Measurements from ENCODE around the gene DNAH14.
"Not testable (repeated sequence)": the region's sequence is repeated elsewhere in the genome, so short reads cannot be mapped to it uniquely, and the experiment has no call there.

The DNAH14 gene

DNA sequence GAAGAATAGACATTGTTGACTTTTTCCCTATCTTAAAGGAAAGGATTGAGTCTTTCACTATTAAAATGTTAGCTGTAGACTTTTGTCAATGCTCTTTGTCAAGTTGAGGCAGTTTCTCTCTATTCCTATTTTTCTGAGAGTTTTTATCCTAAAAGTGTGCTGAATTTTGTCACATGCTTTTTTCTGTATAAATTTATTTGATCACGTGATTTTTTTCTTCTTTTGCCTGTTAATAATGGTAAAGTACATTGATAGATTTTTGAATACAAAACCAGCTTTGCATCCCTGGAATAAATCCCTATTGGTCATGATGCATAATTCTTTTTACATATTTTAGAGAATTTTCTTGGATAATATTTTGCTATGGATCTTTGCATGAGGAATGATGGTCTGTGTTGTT lies 60.1 kb downstream of the DNAH14 start:
- no peak for DNase-seq (ENCODE audit: extremely low read depth in 1 of 2, low read depth in 1 of 2)

DNA sequence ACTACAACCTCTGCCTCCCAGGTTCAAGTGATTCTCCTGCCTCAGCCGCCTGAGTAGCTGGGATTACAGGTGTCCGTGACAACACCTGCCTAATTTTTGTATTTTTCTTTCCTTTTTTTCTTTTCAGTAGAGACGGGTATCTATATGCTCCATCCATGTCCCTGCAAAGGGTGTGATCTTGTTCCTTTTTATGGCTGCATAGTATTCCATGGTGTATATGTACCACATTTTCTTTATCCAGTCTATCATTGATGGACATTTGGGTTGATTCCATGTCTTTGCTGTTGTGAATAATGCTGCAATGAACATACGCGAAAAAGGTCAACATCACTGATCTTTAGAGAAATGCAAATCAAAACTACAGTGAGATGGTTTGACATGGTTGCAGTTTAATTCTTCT lies 62.1 kb downstream of the DNAH14 start:
- not testable (repeated sequence) for DNase-seq (ENCODE audit: extremely low read depth in 1 of 2, low read depth in 1 of 2)

- no peak for DNase-seq (ENCODE audit: extremely low read depth in 1 of 2, low read depth in 1 of 2)
Measured at GRCh38 chr1:224995602-224996001, 66.1 kb downstream of the DNAH14 start.

DNA sequence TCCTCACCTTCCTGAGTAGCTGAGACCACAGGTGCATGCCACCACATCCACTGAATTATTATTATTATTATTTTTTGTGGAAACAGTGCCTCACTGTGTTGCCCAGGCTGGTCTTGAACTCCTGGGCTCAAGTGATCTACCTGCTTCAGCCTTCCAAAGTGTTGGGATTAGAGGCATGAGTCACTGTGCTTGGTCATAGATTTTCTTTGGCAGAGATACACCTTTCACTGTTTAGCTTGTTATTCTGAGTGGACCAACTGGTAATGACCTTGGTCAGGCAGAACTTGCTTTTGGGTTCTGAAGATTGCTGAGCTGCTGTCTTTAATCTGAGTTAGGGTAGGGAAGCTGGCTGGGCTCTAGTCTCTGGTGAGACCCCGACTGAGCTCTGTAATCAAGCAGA lies 66.8 kb downstream of the DNAH14 start:
- DNase-seq (ENCODE audit: extremely low read depth in 1 of 2, low read depth in 1 of 2), result no peak

- no peak for DNase-seq (ENCODE audit: extremely low read depth in 1 of 2, low read depth in 1 of 2)
Measured at GRCh38 chr1:224998185-224998584, 68.7 kb downstream of the DNAH14 start.

- no peak for DNase-seq (ENCODE audit: extremely low read depth in 1 of 2, low read depth in 1 of 2)
Measured at GRCh38 chr1:225004396-225004795, 74.9 kb downstream of the DNAH14 start.

DNA sequence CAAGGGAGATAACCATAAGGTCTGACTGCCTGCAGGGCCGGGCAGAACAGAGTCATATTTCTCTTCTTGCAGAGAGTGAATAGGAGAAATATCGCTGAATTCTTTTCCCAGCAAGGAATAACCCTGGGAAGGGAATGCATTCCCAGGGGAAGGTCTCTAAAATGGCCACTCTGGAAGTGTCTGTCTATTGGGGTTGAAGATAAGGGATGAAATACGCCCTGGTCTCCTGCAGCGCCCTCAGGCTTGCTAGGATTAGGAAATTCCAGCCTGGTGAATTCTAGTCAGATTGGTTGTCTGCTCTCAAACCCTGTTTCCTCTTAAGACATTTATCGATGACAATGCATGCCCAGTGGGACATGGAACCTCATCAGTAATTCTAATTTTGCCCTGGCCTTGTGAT lies 76.9 kb downstream of the DNAH14 start:
- not testable (repeated sequence) for DNase-seq (ENCODE audit: extremely low read depth in 1 of 2, low read depth in 1 of 2)

- DNase-seq (ENCODE audit: extremely low read depth in 1 of 2, low read depth in 1 of 2), result not testable (repeated sequence)
Measured at GRCh38 chr1:225008050-225008449, 78.6 kb downstream of the DNAH14 start.

GRCh38 chr1:225021037-225021436 lies 91.6 kb downstream of the DNAH14 start:
- DNase-seq (ENCODE audit: extremely low read depth in 1 of 2, low read depth in 1 of 2), result no peak

DNA sequence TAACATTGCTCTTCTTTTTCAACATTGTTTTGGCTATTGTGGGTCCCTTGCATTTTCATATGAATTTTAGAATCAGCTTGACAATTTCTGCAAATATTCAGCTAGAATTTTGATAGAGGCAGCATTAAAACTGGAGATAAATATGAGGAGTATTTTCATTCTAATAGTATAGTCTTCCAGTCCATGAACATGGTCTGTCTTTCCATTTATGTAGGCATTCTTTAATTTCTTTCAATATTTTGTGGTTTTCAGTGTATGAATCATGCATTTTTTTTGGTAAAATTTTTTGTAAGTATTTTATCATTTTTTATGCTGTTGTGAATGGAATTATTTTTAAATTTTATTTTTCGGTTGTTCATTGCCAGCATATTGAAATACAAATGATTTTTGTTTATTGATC lies 97.2 kb downstream of the DNAH14 start:
- no peak for DNase-seq (ENCODE audit: extremely low read depth in 1 of 2, low read depth in 1 of 2)

DNA sequence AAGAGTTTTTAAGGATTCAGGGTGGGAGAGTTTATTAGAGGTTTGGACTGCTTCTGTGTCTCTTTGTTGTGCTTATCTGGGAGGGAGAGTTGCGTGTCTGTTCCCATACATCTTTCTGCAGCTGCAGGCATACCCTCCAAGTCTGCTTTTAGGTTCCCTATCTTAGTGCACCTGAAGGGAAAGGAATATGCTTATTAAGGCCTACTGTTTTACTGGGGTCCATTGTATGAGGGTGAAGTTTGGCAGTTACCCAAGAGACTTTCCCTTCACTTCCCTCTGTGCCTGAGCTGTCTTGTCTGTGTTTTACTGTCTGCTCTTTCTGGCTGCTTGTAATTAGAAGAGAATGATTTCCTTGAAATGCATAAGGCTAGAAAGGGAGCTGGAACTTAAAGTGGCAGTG lies 107.0 kb downstream of the DNAH14 start:
- not testable (repeated sequence) for DNase-seq (ENCODE audit: extremely low read depth in 1 of 2, low read depth in 1 of 2)

DNA sequence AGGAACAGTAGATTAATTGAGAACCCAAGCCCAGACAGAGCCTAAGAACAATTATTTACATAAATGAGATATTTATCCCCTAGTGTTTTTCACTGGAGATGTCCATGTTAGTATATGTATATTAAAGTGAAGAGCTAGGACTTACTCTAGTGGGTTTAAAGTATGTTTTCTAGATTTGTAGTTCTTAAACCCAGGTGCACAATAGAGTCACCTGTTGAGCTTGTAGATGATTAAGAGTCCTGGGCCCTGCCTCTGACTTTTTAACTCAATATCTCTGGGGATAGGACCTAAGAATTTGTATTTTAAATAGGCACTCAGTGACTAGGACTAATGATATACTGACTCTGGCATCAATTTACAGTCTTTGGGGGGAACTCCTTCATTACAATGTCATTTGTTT lies 112.8 kb downstream of the DNAH14 start:
- DNase-seq (ENCODE audit: extremely low read depth in 1 of 2, low read depth in 1 of 2), result no peak

GRCh38 chr1:225044258-225044657 lies 114.8 kb downstream of the DNAH14 start:
- DNase-seq (ENCODE audit: extremely low read depth in 1 of 2, low read depth in 1 of 2), result no peak

- no peak for DNase-seq (ENCODE audit: extremely low read depth in 1 of 2, low read depth in 1 of 2)
Measured at GRCh38 chr1:225049594-225049993, 120.1 kb downstream of the DNAH14 start.

- no peak for DNase-seq (ENCODE audit: extremely low read depth in 1 of 2, low read depth in 1 of 2)
Measured at GRCh38 chr1:225063722-225064121, 134.2 kb downstream of the DNAH14 start.

DNA sequence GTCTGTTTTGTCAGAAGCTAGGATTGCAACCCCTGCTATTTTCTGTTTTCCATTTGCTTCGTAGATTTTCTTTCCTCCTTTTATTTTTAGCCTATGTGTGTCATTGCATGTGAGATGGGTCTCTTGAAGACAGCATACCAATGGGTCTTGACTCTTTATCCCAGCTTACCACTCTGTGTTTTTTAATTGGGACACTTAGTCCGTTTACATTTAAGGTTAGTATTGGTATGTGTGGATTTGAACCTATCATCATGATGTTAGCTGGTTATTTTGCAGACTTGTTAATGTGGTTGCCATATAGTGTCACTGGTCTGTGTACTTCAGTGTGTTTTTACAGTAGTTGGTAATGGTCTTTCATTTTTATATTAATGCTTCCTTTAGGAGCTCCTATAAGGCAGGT lies 141.5 kb downstream of the DNAH14 start:
- no peak for DNase-seq (ENCODE audit: extremely low read depth in 1 of 2, low read depth in 1 of 2)

DNA sequence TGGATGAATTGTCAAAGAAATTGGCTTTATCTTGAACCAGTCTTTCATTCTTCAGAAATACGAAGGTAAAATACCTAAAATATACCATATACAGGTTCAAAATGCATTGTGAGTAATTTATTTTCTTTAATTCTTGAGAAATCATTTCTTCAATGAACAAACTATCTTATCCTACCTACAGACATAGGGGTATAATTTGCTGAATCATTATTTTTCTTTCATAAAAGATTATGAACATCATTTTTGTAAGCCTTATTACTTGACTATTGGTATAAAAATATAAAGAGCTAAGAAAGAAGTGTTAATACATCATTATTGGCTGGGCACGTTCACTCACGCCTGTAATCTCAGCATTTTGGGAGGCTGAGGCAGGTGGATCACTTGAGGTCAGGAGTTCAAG lies 167.7 kb downstream of the DNAH14 start:
- DNase-seq (ENCODE audit: extremely low read depth in 1 of 2, low read depth in 1 of 2), result no peak

GRCh38 chr1:225111000-225111399 lies 181.5 kb downstream of the DNAH14 start:
- no peak for DNase-seq (ENCODE audit: extremely low read depth in 1 of 2, low read depth in 1 of 2)

- no peak for DNase-seq (ENCODE audit: extremely low read depth in 1 of 2, low read depth in 1 of 2)
Measured at GRCh38 chr1:225113265-225113664, 183.8 kb downstream of the DNAH14 start.

DNA sequence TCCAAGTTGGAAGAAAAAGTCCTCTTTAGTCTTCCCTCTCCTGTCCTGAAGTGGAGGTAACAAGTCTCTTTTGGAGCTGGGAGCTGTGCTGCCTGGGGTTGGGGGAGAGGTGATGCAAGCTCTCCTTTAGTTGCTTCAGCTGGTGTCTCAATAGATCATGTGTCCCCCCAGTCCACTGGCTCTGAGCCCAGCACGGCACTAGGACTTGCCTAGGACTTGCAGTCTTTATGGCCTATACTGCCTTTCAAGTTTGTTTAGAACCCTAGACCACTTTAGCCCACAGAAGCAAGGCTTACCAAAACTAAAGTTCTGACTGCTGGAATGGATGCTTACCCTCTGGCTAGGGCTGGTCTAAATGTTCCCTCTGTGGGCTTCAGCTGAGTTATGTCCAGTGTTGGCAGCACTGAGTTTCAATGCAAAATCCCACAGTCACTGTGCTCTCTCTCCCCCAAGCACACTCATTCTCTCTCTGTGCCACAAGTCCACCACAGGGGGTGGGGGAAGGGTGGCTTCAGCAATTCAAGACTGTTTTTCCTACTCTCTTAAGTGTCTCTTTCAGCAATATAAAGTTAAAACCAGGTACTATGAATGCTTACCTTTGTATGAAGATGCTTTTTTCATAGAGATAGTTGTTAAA lies 185.0 kb downstream of the DNAH14 start:
- no peak for DNase-seq (ENCODE audit: extremely low read depth in 1 of 2, low read depth in 1 of 2)

- DNase-seq (ENCODE audit: extremely low read depth in 1 of 2, low read depth in 1 of 2), result no peak
Measured at GRCh38 chr1:225119307-225119706, 189.8 kb downstream of the DNAH14 start.

GRCh38 chr1:225121095-225121494 lies 191.6 kb downstream of the DNAH14 start:
- no peak for DNase-seq (ENCODE audit: extremely low read depth in 1 of 2, low read depth in 1 of 2)

GRCh38 chr1:225131869-225132268 lies 202.4 kb downstream of the DNAH14 start:
- DNase-seq (ENCODE audit: extremely low read depth in 1 of 2, low read depth in 1 of 2), result no peak

Measured in stimulated activated CD8-positive, alpha-beta memory T cell treated with anti-CD3 and anti-CD28 coated beads, Interleukin-7, amount 100 ng/mL, for 48 hours (primary cell).